Karpas-422 (cell line): Measurements from ENCODE around the gene CCDC97. TPM values are rescaled to one million over a fixed set of nuclear protein-coding genes. Genes with fewer than 3 reads are reported as not detected.

ENCODE experiments used
- DNase-seq: peaks from one replicate; pipeline ENCODE4 v3.0.0-alpha.2; 2015
- H2AFZ ChIP-seq: fragments of 200-600 bp; sonication (generic); 2 replicates; pipeline ENCODE4 v1.6.1; 2014; ENCODE audit warnings: antibody characterized with exemption, low read length, mixed read lengths
- H3K27ac ChIP-seq: fragments of 200-600 bp; sonication (generic); 2 replicates; pipeline ENCODE4 v1.5.1; 2014; ENCODE audit warnings: mild to moderate bottlenecking, low read length, moderate library complexity
- H3K27me3 ChIP-seq: fragments of 200-600 bp; sonication (generic); 2 replicates; pipeline ENCODE4 v1.6.1; 2014; ENCODE audit warnings: low read length, mixed read lengths
- H3K36me3 ChIP-seq: fragments of 200-600 bp; sonication (generic); 2 replicates; pipeline ENCODE4 v1.6.1; 2014; ENCODE audit warnings: low read length, mixed read lengths; ENCODE audit not compliant: insufficient read depth
- H3K4me1 ChIP-seq: fragments of 200-600 bp; sonication (generic); 2 replicates; pipeline ENCODE4 v1.6.1; 2014; ENCODE audit warnings: mild to moderate bottlenecking, low read length, mixed read lengths
- H3K4me2 ChIP-seq: fragments of 200-600 bp; sonication (generic); 2 replicates; pipeline ENCODE4 v1.6.1; 2014; ENCODE audit warnings: low read length, low read depth, mild to moderate bottlenecking; ENCODE audit not compliant: poor library complexity, severe bottlenecking
- H3K4me3 ChIP-seq: fragments of 200-600 bp; sonication (generic); 2 replicates; pipeline ENCODE4 v1.5.1; 2014; ENCODE audit warnings: mild to moderate bottlenecking, antibody characterized with exemption, low read length, mixed read lengths
- H3K79me2 ChIP-seq: fragments of 200-600 bp; sonication (generic); 2 replicates; pipeline ENCODE4 v1.6.1; 2014; ENCODE audit warnings: mild to moderate bottlenecking, low read length, mixed read lengths
- H3K9ac ChIP-seq: fragments of 200-600 bp; sonication (generic); 2 replicates; pipeline ENCODE4 v1.6.0; 2014; ENCODE audit warnings: low read length
- H3K9me2 ChIP-seq: fragments of 200-600 bp; sonication (generic), shearing (Covaris generic); replicated peaks from 2 replicates; pipeline ENCODE4 v1.6.0; 2014; ENCODE audit warnings: mild to moderate bottlenecking, low read length, moderate library complexity; ENCODE audit not compliant: insufficient read depth
- H3K9me3 ChIP-seq: fragments of 300-700, 200-600 bp; sonication (generic); 2 replicates; pipeline ENCODE4 v1.6.1; 2014; ENCODE audit warnings: low read length, mixed read lengths
- H4K20me1 ChIP-seq: fragments of 200-600 bp; sonication (generic); 2 replicates; pipeline ENCODE4 v1.6.1; 2014; ENCODE audit warnings: mild to moderate bottlenecking, antibody characterized with exemption, low read length, low read depth; ENCODE audit not compliant: insufficient read depth
- total RNA-seq: library from RNA; depleted of rRNA; stranded (reverse); fragments of >200 nt; shearing (Covaris generic); gene quantifications from 2 replicates; pipeline ENCODE4 v1.2.3, GENCODE V29; 2014; ENCODE audit warnings: low replicate concordance

The CCDC97 gene
- total RNA-seq, 1 experiment from 2014 or later: 15.5 TPM

- no peaks in the 10 kb centered on the region for H3K27me3 ChIP-seq
- H3K9ac ChIP-seq: no peak overlapping the region
These were observed 15.6 kb upstream of the CCDC97 start for GRCh38 chr19:41294393-41294792.

GRCh38 chr19:41295499-41295898 is 14.5 kb upstream of the CCDC97 start:
- Histone ChIP-seq H3K27ac (no peak overlapping the region), H4K20me1 (no peaks in the 10 kb centered on the region; the same call in 1 of the 2 replicates), H3K4me3 (no peak overlapping the region), H2AFZ (no peak overlapping the region), H3K9me3 (no peaks in the 10 kb centered on the region), H3K36me3 (peaks cover 71% of the 10 kb centered on the region), H3K9me2 (no peaks in the 10 kb centered on the region), H3K79me2 (peaks cover 30% of the 10 kb centered on the region), H3K4me2 (no peak overlapping the region), H3K27me3 (no peaks in the 10 kb centered on the region), H3K9ac (no peak overlapping the region), H3K4me1 (peaks cover 38% of the 10 kb centered on the region)
- DNase-seq: no peak

More at GRCh38 chr19:41294393-41294792, 15.6 kb upstream of the CCDC97 start:
- H4K20me1 ChIP-seq: 0 out of 2 replicates have a peak, but pooled peaks cover 5% of the 10 kb centered on the region
- no peaks in the 10 kb centered on the region for H3K9me3 ChIP-seq
- DNase-seq: no peak
- peaks cover 70% of the 10 kb centered on the region for H3K36me3 ChIP-seq
- H3K9me2 ChIP-seq: no peaks in the 10 kb centered on the region
- H3K79me2 ChIP-seq: peaks cover 32% of the 10 kb centered on the region
- peaks cover 39% of the 10 kb centered on the region for H3K4me1 ChIP-seq
- no peak overlapping the region for H3K27ac ChIP-seq
- no peak overlapping the region for H3K4me2 ChIP-seq
- no peak overlapping the region for H3K4me3 ChIP-seq
- no peak overlapping the region for H2AFZ ChIP-seq

GRCh38 chr19:41296433-41296871 is 13.5 kb upstream of the CCDC97 start:
- peaks cover 74% of the 10 kb centered on the region for H3K36me3 ChIP-seq
- H4K20me1 ChIP-seq: no peaks in the 10 kb centered on the region; the same call in 1 of the 2 replicates
- peak overlapping the region; percentile 80 for H3K27ac ChIP-seq
- no peak for DNase-seq
- H3K9ac ChIP-seq: peak overlapping the region; percentile 47; the same call in 1 of the 2 replicates
- no peak overlapping the region for H3K4me3 ChIP-seq
- no peak overlapping the region for H2AFZ ChIP-seq
- H3K9me3 ChIP-seq: no peaks in the 10 kb centered on the region
- H3K27me3 ChIP-seq: no peaks in the 10 kb centered on the region
- H3K4me1 ChIP-seq: peaks cover 38% of the 10 kb centered on the region
- no peaks in the 10 kb centered on the region for H3K9me2 ChIP-seq
- peaks cover 30% of the 10 kb centered on the region for H3K79me2 ChIP-seq
- H3K4me2 ChIP-seq: peak overlapping the region; percentile 17

- Histone ChIP-seq H3K9me3 (no peaks in the 10 kb centered on the region), H3K9ac (peak overlapping the region; percentile 47), H4K20me1 (no peaks in the 10 kb centered on the region; the same call in 1 of the 2 replicates), H2AFZ (no peak overlapping the region), H3K36me3 (peaks cover 67% of the 10 kb centered on the region), H3K79me2 (peaks cover 30% of the 10 kb centered on the region), H3K27me3 (no peaks in the 10 kb centered on the region), H3K4me3 (0 out of 2 replicates have a peak overlapping the region, but pooled peaks have one; percentile 9), H3K9me2 (no peaks in the 10 kb centered on the region), H3K4me2 (peak overlapping the region; percentile 44), H3K27ac (peak overlapping the region; percentile 80), H3K4me1 (peaks cover 38% of the 10 kb centered on the region)
- DNase-seq: peak; percentile 73
These were observed 12.2 kb upstream of the CCDC97 start for GRCh38 chr19:41297628-41298347.

- peaks cover 30% of the 10 kb centered on the region for H3K79me2 ChIP-seq
- H3K9me3 ChIP-seq: no peaks in the 10 kb centered on the region
- DNase-seq: no peak
- H3K4me2 ChIP-seq: no peak overlapping the region
- no peaks in the 10 kb centered on the region for H3K27me3 ChIP-seq
- H3K27ac ChIP-seq: peak overlapping the region; percentile 80
- H4K20me1 ChIP-seq: no peaks in the 10 kb centered on the region; the same call in 1 of the 2 replicates
- no peak overlapping the region for H2AFZ ChIP-seq
- H3K4me1 ChIP-seq: peaks cover 38% of the 10 kb centered on the region
- H3K9ac ChIP-seq: peak overlapping the region; percentile 47; the same call in 1 of the 2 replicates
- no peaks in the 10 kb centered on the region for H3K9me2 ChIP-seq
- no peak overlapping the region for H3K4me3 ChIP-seq
- peaks cover 60% of the 10 kb centered on the region for H3K36me3 ChIP-seq
These were observed 11.5 kb upstream of the CCDC97 start for GRCh38 chr19:41298348-41298964.

GRCh38 chr19:41299046-41299754 is 10.8 kb upstream of the CCDC97 start:
- no peak overlapping the region for H3K4me3 ChIP-seq

GRCh38 chr19:41299755-41300089 is 10.2 kb upstream of the CCDC97 start:
- H3K4me1 ChIP-seq: peaks cover 37% of the 10 kb centered on the region
- H3K4me2 ChIP-seq: no peak overlapping the region
- no peak overlapping the region for H3K4me3 ChIP-seq
- H3K9me2 ChIP-seq: no peaks in the 10 kb centered on the region
- no peaks in the 10 kb centered on the region for H3K27me3 ChIP-seq
- no peak for DNase-seq
- no peaks in the 10 kb centered on the region; the same call in 1 of the 2 replicates for H4K20me1 ChIP-seq
- H3K9me3 ChIP-seq: no peaks in the 10 kb centered on the region
- no peak overlapping the region for H3K9ac ChIP-seq
- H2AFZ ChIP-seq: no peak overlapping the region
- peaks cover 30% of the 10 kb centered on the region for H3K79me2 ChIP-seq
- H3K36me3 ChIP-seq: peaks cover 53% of the 10 kb centered on the region; the same call in 1 of the 2 replicates
- H3K27ac ChIP-seq: no peak overlapping the region

More at GRCh38 chr19:41299046-41299754, 10.8 kb upstream of the CCDC97 start:
- H3K27ac ChIP-seq: peak overlapping the region; percentile 80; the same call in 1 of the 2 replicates
- H3K9me3 ChIP-seq: no peaks in the 10 kb centered on the region
- H3K4me1 ChIP-seq: peaks cover 38% of the 10 kb centered on the region
- peaks cover 55% of the 10 kb centered on the region; the same call in 1 of the 2 replicates for H3K36me3 ChIP-seq
- H4K20me1 ChIP-seq: no peaks in the 10 kb centered on the region; the same call in 1 of the 2 replicates
- no peak for DNase-seq
- peaks cover 30% of the 10 kb centered on the region for H3K79me2 ChIP-seq
- no peak overlapping the region for H2AFZ ChIP-seq
- H3K4me2 ChIP-seq: no peak overlapping the region
- H3K9ac ChIP-seq: no peak overlapping the region
- no peaks in the 10 kb centered on the region for H3K9me2 ChIP-seq
- H3K27me3 ChIP-seq: no peaks in the 10 kb centered on the region
